HG03571 (cell line): ENCODE results near the gene SMPX.

Experiments
- ATAC-seq: cut with Tn5 transposase; IDR thresholded peaks from one replicate; pipeline ENCODE4 v1.9.1; 2021; ENCODE audit not compliant: unreplicated experiment

Gene SMPX

GRCh38 chrX:21658152-21658737, 99.7 kb downstream of the SMPX start, which contains the start of gene KLHL34:
Gene KLHL34 (minus strand): TSS chrX:21658330. CDS start chrX:21657788, 542 bp downstream.
- ATAC-seq, result no peak

- no peak for ATAC-seq
Observed at GRCh38 chrX:21657318-21658151, 100.4 kb downstream of the SMPX start.

GRCh38 chrX:21656587-21657317, 101.2 kb downstream of the SMPX start:
- ATAC-seq, result no peak
